ENCODE data around the gene DLST.

Gene DLST

DNA sequence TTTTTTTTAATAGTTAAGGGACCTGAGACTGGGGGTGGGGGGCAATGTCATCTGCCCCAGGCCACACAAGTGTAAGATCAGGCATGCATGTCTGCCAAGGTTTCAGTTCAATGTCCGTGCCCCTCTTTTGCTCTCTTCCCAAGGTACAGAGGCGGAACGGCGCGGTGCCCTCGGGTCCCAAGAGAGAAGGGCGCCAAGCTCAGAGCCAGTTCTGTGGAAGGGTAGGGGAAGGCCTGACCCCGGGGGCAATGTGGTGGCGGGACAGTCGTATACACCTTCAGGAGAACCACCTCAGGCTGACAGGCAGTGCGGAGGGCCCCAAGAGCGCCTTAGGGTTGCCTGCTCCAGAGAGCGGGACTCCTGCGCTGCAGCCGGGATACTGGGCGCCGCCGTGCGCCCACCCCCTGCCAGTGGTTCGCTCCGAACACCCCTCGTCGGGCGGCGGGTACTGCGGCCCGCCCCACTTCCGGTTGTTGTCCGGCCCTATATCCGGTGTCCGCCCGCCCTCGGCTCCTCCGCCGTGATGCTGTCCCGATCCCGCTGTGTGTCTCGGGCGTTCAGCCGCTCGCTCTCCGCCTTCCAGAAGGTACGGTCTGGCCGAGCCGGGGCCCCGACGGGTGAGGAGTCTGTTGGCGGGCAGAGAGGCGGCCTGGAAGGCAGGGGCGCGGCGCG is at the start of gene DLST:
Gene DLST (plus strand): TSS at position 486 of the 672 bp plus-strand sequence. CDS start 38 bp downstream, at position 524.
- DNase-seq: peak; percentile 34

DNA sequence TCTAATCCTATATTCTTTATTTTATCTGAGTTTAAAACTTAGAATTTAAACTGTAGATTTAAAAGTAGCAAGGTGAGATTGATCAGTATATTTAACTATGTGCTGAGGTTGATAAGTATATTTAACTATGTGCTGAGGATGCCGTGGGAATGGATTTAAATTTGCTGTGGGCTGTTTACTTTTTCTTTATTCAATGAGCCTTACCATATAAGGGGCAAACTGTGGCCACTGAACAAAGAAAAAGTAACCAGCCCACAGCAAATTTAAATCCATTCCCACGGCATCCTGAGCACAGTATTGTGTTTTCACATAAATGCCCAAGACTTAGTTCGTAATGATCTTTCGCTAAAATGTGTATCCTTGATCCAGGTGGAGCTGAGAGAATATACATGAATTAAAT is 48.9 kb upstream of the DLST start:
- DNase-seq: no peak

GRCh38 chr14:74834692-74835392 is 46.9 kb upstream of the DLST start:
- no peak for DNase-seq

DNA sequence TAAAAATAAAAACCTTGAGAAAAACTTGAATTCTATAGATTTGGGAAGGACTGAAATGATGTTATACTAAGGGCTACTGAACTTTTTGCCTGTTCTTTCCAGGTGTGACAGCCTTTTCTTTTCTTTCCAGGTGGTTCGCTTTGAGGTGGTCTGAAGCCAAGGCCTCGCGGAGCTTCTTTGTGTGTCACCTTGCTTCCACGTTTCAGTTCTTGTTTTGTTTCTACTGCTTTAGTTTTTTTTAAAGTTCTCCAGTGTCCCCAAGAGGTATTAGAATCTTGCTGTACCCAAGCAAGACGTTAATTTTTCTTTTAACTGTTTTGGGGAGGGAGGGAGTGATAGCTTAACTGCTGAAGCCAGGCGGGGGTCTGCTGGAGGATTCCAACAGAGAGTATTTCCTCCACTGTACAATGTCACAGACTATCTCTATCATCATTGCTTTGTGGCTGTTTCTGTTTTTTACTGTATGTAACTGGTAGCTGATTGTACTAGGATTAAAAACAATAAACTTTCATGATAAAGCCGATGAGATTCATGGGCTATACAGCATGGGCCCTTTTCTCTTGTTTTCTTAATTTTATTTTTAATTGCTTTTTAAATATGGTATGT is 46.0 kb upstream of the DLST start:
- DNase-seq: no peak

DNA sequence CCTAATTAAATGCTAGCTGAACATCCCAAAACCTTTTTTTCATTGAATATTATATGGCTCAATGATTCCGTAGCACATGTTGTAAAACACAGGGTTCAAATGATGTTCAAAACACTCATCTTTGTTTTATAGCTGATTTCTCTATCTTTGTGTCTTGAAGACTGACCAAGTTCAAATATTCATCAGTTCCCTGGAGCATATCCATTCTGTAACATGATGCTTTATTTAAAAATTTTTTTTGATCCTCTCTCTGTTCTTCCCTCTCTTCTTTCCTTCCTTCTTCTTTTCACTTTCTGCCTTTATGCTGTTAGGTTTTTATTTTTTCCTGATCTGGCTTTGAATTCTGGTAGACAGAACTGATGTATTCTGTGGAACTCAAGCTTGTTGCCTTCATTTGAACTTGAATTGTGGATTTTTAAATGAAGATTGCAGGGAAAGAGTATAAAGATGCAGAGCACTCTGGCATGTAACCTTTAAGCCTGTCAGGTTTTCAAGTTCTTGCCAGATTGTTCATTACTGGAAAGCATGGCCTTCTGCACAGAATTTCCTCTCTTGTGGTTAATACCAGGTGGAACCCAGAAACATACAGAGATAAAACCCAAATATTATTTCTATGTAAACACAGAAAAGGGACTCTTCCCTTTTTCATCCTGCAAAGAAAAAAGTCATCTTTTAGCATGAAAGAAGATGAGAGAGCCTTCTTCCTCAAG is 45.3 kb upstream of the DLST start:
- no peak for DNase-seq

GRCh38 chr14:74838166-74838565 is 43.5 kb upstream of the DLST start:
- no peak for DNase-seq

DNA sequence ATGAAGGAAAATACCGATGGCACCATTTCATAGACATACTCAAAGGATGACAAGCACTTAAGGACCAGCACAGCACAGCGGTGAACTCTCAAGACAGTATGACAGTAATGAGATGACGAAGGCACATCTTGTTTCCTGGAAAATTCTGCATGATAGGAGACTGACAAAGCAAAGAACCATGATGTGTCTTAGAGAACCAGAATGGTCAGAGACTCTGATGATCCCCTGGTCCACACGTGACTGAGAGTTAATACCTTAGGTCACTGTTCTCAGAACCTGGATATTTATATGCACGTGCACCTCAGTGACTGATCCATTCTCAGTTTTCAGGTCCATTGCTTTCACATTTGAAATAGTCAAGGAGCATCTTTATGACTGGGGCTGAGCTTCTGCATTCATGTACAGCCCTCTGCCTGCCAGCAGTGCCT is 41.1 kb upstream of the DLST start:
- no peak for DNase-seq

DNA sequence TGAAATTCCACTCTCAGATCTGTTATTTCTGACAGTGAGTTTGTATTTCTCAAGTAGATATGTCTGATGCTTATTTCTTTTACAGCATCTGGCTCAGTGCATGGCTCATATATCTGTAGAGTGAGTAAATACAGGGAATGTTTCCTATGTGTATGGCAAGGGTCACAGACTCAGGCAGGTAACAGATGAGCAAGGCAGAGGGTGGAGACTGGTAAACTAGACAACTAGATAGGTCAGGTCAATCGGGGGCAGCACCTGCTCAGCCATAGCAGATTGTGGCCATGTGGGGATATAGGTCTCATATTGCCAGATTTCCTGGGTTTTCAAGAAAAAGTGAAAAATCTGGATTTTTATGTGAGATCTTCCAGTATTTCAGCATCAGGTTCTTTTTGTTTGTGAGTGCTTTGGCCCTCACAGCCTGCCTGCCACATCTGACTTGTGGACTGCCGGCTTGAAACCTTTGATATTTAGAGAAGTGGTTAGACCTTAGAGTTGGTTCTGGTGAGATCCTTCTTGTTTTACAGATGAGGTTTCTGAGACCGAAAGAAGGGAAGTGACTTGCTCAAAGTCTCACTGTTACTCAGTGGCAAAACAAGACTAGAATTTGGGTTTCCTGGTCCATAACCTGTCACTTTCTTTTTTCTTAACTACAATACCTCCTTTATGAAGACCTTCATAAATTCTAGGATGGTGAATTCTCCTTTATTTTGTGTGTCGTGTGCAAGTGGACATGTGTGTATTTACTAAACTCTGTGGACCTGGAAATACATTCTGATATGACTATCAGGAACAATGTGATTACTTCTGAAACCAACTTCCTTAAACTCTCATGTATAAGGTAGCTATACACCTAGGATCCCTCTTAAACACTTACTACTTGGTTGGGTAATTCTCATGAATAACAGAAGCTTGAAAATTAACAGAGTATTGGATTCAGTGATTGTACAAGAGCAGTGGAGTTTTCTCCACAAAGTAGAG is 40.2 kb upstream of the DLST start:
- no peak for DNase-seq

GRCh38 chr14:74843653-74844052 is 38.1 kb upstream of the DLST start:
- no peak for DNase-seq

GRCh38 chr14:74846168-74846567 is 35.5 kb upstream of the DLST start:
- DNase-seq: no peak

GRCh38 chr14:74846968-74847665 is 34.6 kb upstream of the DLST start:
- no peak for DNase-seq

DNA sequence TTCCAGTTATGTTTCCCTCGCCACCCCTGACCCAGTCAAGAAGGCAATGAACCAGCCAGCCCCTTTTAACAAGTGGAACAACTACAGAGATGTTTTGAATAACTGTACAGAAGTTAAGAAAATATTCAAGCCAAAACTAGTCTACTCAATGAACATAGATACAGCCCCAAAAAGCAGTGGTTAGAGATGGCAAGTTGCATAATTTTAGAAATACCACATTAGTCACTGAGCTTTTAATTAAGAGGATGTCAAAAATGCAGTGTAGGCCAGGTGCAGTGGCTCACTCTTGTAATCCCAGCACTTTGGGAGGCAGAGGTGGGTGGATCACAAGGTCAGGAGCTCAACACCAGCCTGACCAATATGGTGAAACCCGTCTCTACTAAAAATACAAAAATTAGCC is 32.9 kb upstream of the DLST start:
- DNase-seq: no peak

DNA sequence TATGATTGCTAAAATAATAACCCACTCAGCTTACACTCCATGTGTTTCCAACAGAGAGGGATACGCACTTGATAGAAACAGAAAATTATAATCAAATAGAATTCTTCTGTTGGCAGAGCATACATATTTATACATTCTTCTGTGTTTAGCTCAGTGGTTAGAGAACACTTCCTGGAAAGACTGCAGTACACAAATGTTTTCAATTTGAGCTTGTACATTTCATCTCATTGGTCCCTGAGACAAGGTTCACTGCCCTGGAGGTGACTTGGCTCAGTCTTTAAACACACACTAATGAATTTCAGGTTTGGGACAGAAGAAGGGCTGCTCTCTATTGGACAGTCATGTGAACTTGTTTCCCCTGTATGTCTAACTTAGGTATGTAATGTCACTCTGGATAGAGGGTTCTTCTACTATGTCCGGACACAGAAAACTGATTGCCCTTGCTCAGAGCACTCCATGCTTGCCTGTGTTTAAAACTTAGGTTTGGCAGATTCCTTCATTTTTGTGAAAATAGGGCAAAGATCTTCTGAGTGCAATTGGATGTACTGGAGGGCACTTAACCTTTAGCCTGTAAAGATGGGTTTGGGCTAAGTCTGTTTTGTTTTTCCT is 28.7 kb upstream of the DLST start:
- DNase-seq: no peak

- no peak for DNase-seq
These were observed 28.1 kb upstream of the DLST start for GRCh38 chr14:74853581-74853980.

GRCh38 chr14:74855021-74855420 is 26.7 kb upstream of the DLST start:
- DNase-seq: no peak

GRCh38 chr14:74855945-74856344 is 25.8 kb upstream of the DLST start:
- no peak for DNase-seq

- no peak for DNase-seq
These were observed 25.4 kb upstream of the DLST start for GRCh38 chr14:74856366-74856765.

DNA sequence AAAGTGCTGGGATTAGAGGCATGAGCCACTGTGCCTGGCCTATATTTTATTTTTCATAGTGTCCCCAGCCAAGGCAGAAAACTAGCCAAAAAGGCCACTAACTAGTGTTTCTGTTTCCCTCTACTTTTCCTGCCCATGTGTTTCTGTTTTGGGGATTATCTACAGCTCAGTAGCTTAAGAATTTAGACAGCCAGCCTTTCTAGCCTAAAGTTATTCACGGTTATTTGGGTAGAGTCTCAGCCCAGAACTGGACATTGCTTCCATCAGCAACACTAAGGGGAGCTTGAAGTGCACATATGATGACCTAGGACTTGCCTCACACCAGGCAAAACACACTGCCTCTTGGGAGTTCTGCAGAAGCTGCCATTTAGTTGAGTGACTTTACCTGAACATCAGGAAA is 23.7 kb upstream of the DLST start:
- no peak for DNase-seq

- DNase-seq: no peak
These were observed 21.8 kb upstream of the DLST start for GRCh38 chr14:74859757-74860552.

Data from NCI-H2081 treated with DMSO at 0.1 percent for 48 hours (cell line).